ENCODE data around the gene PROKR1.
"Not testable (repeated sequence)": the region's sequence is repeated elsewhere in the genome, so short reads cannot be mapped to it uniquely, and the experiment has no call there.

DNA sequence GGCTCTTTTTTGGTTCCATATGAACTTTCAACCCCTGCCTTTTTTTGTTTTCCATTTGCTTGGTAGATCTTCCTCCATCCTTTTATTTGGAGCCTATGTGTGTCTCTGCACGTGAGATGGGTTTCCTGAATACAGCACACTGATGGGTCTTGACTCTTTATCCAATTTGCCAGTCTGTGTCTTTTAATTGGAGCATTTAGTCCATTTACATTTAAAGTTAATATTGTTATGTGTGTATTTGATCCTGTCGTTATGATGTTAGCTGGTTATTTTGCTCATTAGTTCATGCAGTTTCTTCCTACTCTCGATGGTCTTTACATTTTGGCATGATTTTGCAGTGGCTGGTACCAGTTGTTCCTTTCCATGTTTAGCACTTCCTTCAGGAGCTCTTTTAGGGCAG, 34.5 kb downstream of the PROKR1 start:
- TF ChIP-seq, protein P1, sequence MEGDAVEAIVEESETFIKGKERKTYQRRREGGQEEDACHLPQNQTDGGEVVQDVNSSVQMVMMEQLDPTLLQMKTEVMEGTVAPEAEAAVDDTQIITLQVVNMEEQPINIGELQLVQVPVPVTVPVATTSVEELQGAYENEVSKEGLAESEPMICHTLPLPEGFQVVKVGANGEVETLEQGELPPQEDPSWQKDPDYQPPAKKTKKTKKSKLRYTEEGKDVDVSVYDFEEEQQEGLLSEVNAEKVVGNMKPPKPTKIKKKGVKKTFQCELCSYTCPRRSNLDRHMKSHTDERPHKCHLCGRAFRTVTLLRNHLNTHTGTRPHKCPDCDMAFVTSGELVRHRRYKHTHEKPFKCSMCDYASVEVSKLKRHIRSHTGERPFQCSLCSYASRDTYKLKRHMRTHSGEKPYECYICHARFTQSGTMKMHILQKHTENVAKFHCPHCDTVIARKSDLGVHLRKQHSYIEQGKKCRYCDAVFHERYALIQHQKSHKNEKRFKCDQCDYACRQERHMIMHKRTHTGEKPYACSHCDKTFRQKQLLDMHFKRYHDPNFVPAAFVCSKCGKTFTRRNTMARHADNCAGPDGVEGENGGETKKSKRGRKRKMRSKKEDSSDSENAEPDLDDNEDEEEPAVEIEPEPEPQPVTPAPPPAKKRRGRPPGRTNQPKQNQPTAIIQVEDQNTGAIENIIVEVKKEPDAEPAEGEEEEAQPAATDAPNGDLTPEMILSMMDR (IDR thresholded peaks at IDR 0.05), result not testable (repeated sequence)
- TF ChIP-seq EZH2 (IDR thresholded peaks at IDR 0.05; ENCODE audit: borderline replicate concordance, insufficient read depth, low read depth, low read length, poor library complexity, severe bottlenecking), result not testable (repeated sequence)

All from B cell (primary cell).